ENCODE data around the gene AKAIN1.

- TF ChIP-seq CBFB (IDR thresholded peaks at IDR 0.05; ENCODE audit: low read depth), result no peak
- TF ChIP-seq SKIL (IDR thresholded peaks at IDR 0.05; ENCODE audit: low read depth, poor library complexity, severe bottlenecking), result no peak
- TF ChIP-seq RAD21 (IDR thresholded peaks at IDR 0.05; ENCODE audit: insufficient read depth, low read depth, low read length), result no peak
- no peak for TF ChIP-seq HDGF (IDR thresholded peaks at IDR 0.05)
- no peak for TF ChIP-seq KDM1A (IDR thresholded peaks at IDR 0.05; ENCODE audit: borderline replicate concordance)
- TF ChIP-seq POLR2A (IDR thresholded peaks at IDR 0.05; ENCODE audit: low read depth, low read length), result no peak
- TF ChIP-seq ZBTB33 (IDR thresholded peaks at IDR 0.05), result no peak
- TF ChIP-seq ZNF207 (IDR thresholded peaks at IDR 0.05; ENCODE audit: borderline replicate concordance), result no peak
- TF ChIP-seq EGR1 (IDR thresholded peaks at IDR 0.05; ENCODE audit: borderline replicate concordance in 1 of 2, low read depth in 2 of 2, low read length in 2 of 2), result no peak
- no peak for TF ChIP-seq IRF4 (IDR thresholded peaks at IDR 0.05; ENCODE audit: low read depth, low read length)
- no peak for TF ChIP-seq CTCF (IDR thresholded peaks at IDR 0.05 in 2 of 3, conservative IDR thresholded peaks at IDR 0.05 in 1 of 3; ENCODE audit: control insufficient read depth in 2 of 3, extremely low read depth in 1 of 3, insufficient read depth in 1 of 3, low read depth in 3 of 3, low read length in 3 of 3)
Observed at GRCh38 chr18:5198311-5198710, 1.3 kb upstream of the AKAIN1 start.

All from GM12878 (cell line).